Stimulated activated CD4-positive, alpha-beta T cell treated with anti-CD3 and anti-CD28 coated beads, Interleukin-2, amount 100 ng/mL, for 24 hours (primary cell): ENCODE measurements around the gene FAM210B.
"Not testable (repeated sequence)": the region's sequence is repeated elsewhere in the genome, so short reads cannot be mapped to it uniquely, and the experiment has no call there.

Source experiments
- DNase-seq, 2 donors: peaks; one replicate each; pipeline ENCODE4 v3.0.0-alpha.2; 2020

Gene FAM210B

GRCh38 chr20:56393653-56394052 is 34.9 kb downstream of the FAM210B start:
- no peak for DNase-seq

- DNase-seq: no peak
Observed at GRCh38 chr20:56395166-56395565, 36.4 kb downstream of the FAM210B start.

GRCh38 chr20:56400001-56400640 is 41.3 kb downstream of the FAM210B start:
- DNase-seq: peak; percentile 52 to 76

GRCh38 chr20:56403465-56403864 is 44.7 kb downstream of the FAM210B start:
- no peak for DNase-seq

- not testable (repeated sequence) for DNase-seq
Observed at GRCh38 chr20:56405356-56405755, 46.6 kb downstream of the FAM210B start.

- DNase-seq: no peak
Observed at GRCh38 chr20:56406910-56407309, 48.1 kb downstream of the FAM210B start.

- no peak for DNase-seq
Observed at GRCh38 chr20:56409521-56409920, 50.7 kb downstream of the FAM210B start.

- DNase-seq: no peak
Observed at GRCh38 chr20:56409956-56410355, 51.2 kb downstream of the FAM210B start.

GRCh38 chr20:56411287-56411686 is 52.5 kb downstream of the FAM210B start:
- DNase-seq: not testable (repeated sequence)

- DNase-seq: peak; percentile 32 to 34
Observed at GRCh38 chr20:56411759-56412472, 53.1 kb downstream of the FAM210B start, which contains the start of gene CASS4. Gene CASS4, plus strand, starts transcription at chr20:56412260. Its CDS starts 199 bp downstream, at chr20:56412459.

GRCh38 chr20:56412473-56412790 is 53.7 kb downstream of the FAM210B start:
- DNase-seq: no peak

- DNase-seq: no peak
Observed at GRCh38 chr20:56412949-56413348, 54.2 kb downstream of the FAM210B start.

- DNase-seq: peak; percentile 62 to 66
Observed at GRCh38 chr20:56414842-56415765, 56.3 kb downstream of the FAM210B start.

- no peak for DNase-seq
Observed at GRCh38 chr20:56417402-56417801, 58.6 kb downstream of the FAM210B start.

- no peak for DNase-seq
Observed at GRCh38 chr20:56417911-56418310, 59.1 kb downstream of the FAM210B start.
